ENCODE results near the gene CEP192.
"Not testable (repeated sequence)": the region's sequence is repeated elsewhere in the genome, so short reads cannot be mapped to it uniquely, and the experiment has no call there.

The CEP192 gene

GRCh38 chr18:12990967-12991820 is at the start of gene CEP192:
Gene CEP192 (plus strand): TSS chr18:12991362. CDS start chr18:12999425, 8,063 bp downstream.
- peak; percentile 96 to 97 for DNase-seq (ENCODE audit: low read depth in 2 of 2)

- peak; percentile 56 to 59 for DNase-seq (ENCODE audit: low read depth in 2 of 2)
These were observed 47.9 kb upstream of the CEP192 start for GRCh38 chr18:12943215-12943614.

- no peak for DNase-seq (ENCODE audit: low read depth in 2 of 2)
These were observed 46.5 kb upstream of the CEP192 start for GRCh38 chr18:12944709-12945108.

- DNase-seq (ENCODE audit: low read depth in 2 of 2), result peak; percentile 95
These were observed 44.4 kb upstream of the CEP192 start for GRCh38 chr18:12946549-12947284.

GRCh38 chr18:12947285-12948049 is 43.7 kb upstream of the CEP192 start, which contains the start of gene SEH1L:
Gene SEH1L (plus strand): TSS chr18:12948011. CDS start chr18:12948122, 111 bp downstream.
- DNase-seq (ENCODE audit: low read depth in 2 of 2), result peak; percentile 95 to 96

GRCh38 chr18:12948050-12948804 is 42.9 kb upstream of the CEP192 start:
- peak; percentile 84 to 85 for DNase-seq (ENCODE audit: low read depth in 2 of 2)

- DNase-seq (ENCODE audit: low read depth in 2 of 2), result no peak
These were observed 32.7 kb upstream of the CEP192 start for GRCh38 chr18:12958478-12958877.

- DNase-seq (ENCODE audit: low read depth in 2 of 2), result no peak
These were observed 30.8 kb upstream of the CEP192 start for GRCh38 chr18:12960395-12960794.

GRCh38 chr18:12960853-12961397 is 30.2 kb upstream of the CEP192 start:
- DNase-seq (ENCODE audit: low read depth in 2 of 2), result no peak

GRCh38 chr18:12963069-12963468 is 28.1 kb upstream of the CEP192 start:
- no peak for DNase-seq (ENCODE audit: low read depth in 2 of 2)

GRCh38 chr18:12968115-12968514 is 23.0 kb upstream of the CEP192 start:
- DNase-seq (ENCODE audit: low read depth in 2 of 2), result no peak

- no peak for DNase-seq (ENCODE audit: low read depth in 2 of 2)
These were observed 22.5 kb upstream of the CEP192 start for GRCh38 chr18:12968619-12969018.

GRCh38 chr18:12973562-12974213 is 17.5 kb upstream of the CEP192 start:
- no peak for DNase-seq (ENCODE audit: low read depth in 2 of 2)

- no peak for DNase-seq (ENCODE audit: low read depth in 2 of 2)
These were observed 15.7 kb upstream of the CEP192 start for GRCh38 chr18:12975488-12975887.

- no peak for DNase-seq (ENCODE audit: low read depth in 2 of 2)
These were observed 14.9 kb upstream of the CEP192 start for GRCh38 chr18:12976305-12976704.

GRCh38 chr18:12980065-12980464 is 11.1 kb upstream of the CEP192 start:
- not testable (repeated sequence) for DNase-seq (ENCODE audit: low read depth in 2 of 2)

- DNase-seq (ENCODE audit: low read depth in 2 of 2), result no peak
These were observed 1.6 kb upstream of the CEP192 start for GRCh38 chr18:12989397-12990122.

GRCh38 chr18:12990123-12990475 is 1.1 kb upstream of the CEP192 start:
- DNase-seq (ENCODE audit: low read depth in 2 of 2), result no peak

GRCh38 chr18:12990641-12990966 is 558 bp upstream of the CEP192 start:
- DNase-seq (ENCODE audit: low read depth in 2 of 2), result no peak

- DNase-seq (ENCODE audit: low read depth in 2 of 2), result no peak
These were observed 638 bp downstream of the CEP192 start for GRCh38 chr18:12991821-12992179.

All from fibroblast of skin of left quadriceps (primary cell).